HG03460 (cell line): ENCODE measurements around the gene GPATCH3.
A peak's percentile ranks its signal among the peaks of the same experiment; 100 is the strongest.
"Not testable (repeated sequence)": the region's sequence is repeated elsewhere in the genome, so short reads cannot be mapped to it uniquely, and the experiment has no call there.

Experiments used
- ATAC-seq: cut with Tn5 transposase; IDR thresholded peaks from one replicate; pipeline ENCODE4 v1.9.1; 2021; ENCODE audit not compliant: unreplicated experiment

The GPATCH3 gene

GRCh38 chr1:26913754-26914619 lies 13.7 kb upstream of the GPATCH3 start, which contains the start of gene NR0B2:
TSS of gene NR0B2 (minus strand) at chr1:26913975. CDS start at chr1:26913940, 35 bp downstream.
- no peak for ATAC-seq

- no peak for ATAC-seq
Measured at GRCh38 chr1:26913389-26913753, 13.1 kb upstream of the GPATCH3 start.

GRCh38 chr1:26912147-26912490 lies 11.9 kb upstream of the GPATCH3 start:
- ATAC-seq, result no peak

GRCh38 chr1:26911399-26912146 lies 11.3 kb upstream of the GPATCH3 start:
- no peak for ATAC-seq

GRCh38 chr1:26910343-26911160 lies 10.3 kb upstream of the GPATCH3 start:
- ATAC-seq, result no peak

- no peak for ATAC-seq
Measured at GRCh38 chr1:26909951-26910342, 9.7 kb upstream of the GPATCH3 start.

GRCh38 chr1:26907071-26907917 lies 7.0 kb upstream of the GPATCH3 start:
- no peak for ATAC-seq

GRCh38 chr1:26900815-26901511 lies 696 bp upstream of the GPATCH3 start:
- ATAC-seq, result no peak

- ATAC-seq, result no peak
Measured at GRCh38 chr1:26897351-26897750, 2.9 kb downstream of the GPATCH3 start.

GRCh38 chr1:26894263-26894662 lies 6.0 kb downstream of the GPATCH3 start:
- ATAC-seq, result no peak

GRCh38 chr1:26890467-26890796 lies 9.8 kb downstream of the GPATCH3 start:
- peak; percentile 18 for ATAC-seq

- peak; percentile 88 for ATAC-seq
Measured at GRCh38 chr1:26889551-26890466, 10.5 kb downstream of the GPATCH3 start, which contains the start of gene GPN2. TSS of gene GPN2 (minus strand) at chr1:26890283. CDS start at chr1:26890096, 187 bp downstream.

- ATAC-seq, result no peak
Measured at GRCh38 chr1:26888231-26888630, 12.0 kb downstream of the GPATCH3 start.

- ATAC-seq, result no peak
Measured at GRCh38 chr1:26887125-26887524, 13.1 kb downstream of the GPATCH3 start.

- ATAC-seq, result no peak
Measured at GRCh38 chr1:26882696-26883463, 17.4 kb downstream of the GPATCH3 start.

- ATAC-seq, result not testable (repeated sequence)
Measured at GRCh38 chr1:26881611-26882010, 18.7 kb downstream of the GPATCH3 start.

- no peak for ATAC-seq
Measured at GRCh38 chr1:26879793-26880192, 20.5 kb downstream of the GPATCH3 start.

GRCh38 chr1:26877326-26877725 lies 22.9 kb downstream of the GPATCH3 start:
- ATAC-seq, result no peak
